ENCODE data around the gene MAST3.
"Not testable (repeated sequence)": the region's sequence is repeated elsewhere in the genome, so short reads cannot be mapped to it uniquely, and the experiment has no call there.

Gene MAST3

DNA sequence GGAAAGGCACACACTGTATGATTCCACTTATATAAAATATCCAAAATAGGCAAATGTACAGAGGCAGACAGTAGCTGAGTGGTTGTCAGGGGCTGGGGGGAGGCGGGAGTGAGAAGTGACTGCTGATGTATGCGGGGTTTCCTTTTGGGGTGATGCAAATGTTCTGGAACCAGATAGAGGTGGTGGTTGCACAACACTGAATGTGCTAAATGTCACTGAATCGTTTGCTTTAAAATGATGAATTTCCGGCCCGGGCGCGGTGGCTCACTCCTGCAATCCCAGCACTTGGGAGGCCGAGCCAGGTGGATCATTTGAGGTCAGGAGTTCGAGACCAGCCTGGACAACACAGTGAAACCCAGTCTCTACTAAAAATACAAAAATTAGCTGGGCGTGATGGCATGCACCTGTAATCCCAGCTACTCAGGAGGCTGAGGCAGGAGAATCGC, 8.5 kb upstream of the MAST3 start:
- not testable (repeated sequence) for DNase-seq

- no peak for DNase-seq
These were observed 7.9 kb upstream of the MAST3 start for GRCh38 chr19:18089726-18090125.

DNA sequence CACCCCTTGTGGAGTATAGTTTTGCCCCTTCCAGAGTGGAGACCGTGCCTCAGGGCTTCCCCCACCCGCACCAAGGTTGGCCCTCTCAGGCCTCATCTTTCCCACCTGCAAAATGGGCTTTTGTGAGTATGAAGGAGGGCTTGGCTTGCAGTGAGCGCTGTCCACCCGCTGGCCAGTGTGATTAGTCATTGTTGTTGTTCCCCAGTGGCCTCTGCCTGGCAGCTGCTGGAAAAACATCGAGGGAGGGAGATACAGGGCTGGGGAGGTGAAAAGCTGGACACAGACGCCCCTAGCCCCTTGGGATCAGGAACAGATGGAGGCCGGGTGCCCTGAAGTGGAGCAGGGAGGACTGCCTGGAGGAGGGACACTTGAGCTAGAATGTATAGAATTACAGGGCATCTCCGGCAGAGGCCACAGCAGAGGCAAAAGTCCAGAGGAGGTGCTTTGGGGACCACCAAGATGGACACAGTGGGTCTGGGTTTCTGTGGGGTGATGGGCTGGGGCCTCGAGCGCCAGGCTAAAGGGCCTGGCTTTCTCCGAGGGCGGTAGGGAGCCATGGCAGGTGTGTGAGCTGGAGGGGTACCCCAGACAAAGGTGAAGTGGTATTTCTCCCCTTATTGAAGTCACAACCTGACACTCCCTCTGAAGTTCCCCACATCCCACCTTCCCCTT, 6.9 kb upstream of the MAST3 start:
- no peak for DNase-seq

DNA sequence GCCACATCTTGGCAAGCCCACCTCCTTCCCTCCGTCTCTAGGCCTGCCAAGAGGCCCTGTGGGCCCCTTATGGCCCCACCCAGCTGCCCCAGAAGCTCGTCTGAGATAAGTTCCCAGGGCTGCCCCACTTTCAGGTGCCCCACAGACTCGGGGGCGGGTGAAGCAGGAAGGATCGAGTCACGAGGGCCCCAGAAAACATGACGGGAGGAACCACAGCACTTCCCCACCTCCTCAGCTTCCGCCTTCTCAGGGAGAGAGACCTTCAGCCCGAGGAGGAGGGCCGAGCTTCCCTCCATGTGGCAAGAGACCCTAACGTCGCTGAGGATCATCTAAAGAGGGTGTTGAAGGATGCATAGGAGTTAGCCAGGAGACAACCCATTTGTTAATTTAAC, 6.4 kb upstream of the MAST3 start:
- peak; percentile 86 for DNase-seq

DNA sequence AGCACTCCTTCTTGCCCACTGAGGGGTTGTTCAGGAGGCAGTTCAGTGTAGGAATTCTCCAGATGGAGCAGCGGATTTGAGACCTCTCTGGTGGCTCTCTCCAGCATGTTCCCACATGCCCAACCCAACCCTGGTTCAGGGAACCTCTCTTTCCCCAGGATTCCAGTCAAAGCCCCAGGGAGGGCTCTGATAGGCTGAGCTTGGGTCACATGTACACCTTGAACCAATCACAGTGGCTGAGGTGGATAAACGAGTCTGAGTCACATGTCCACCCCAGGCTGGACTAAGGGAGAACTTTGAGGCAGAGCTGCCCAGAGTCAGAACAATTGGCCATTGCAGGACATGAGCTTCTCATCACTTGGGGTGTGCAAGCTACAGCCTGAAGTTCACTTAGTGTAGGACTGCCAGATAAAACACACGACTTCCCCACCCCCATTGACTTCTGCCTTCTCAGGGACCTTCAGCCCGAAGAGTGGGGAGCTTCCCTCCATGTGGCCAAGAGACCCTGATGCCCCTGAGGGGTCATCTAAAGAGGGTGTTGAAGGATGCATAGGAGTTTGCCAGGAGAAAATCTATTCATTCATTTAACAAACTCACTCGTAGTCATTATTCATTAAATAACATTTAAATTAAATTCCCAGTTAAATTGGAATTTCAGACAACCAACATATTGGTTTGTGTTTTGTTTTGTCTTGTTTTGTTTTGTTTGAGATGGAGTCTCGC, 4.0 kb upstream of the MAST3 start:
- DNase-seq, result no peak

DNA sequence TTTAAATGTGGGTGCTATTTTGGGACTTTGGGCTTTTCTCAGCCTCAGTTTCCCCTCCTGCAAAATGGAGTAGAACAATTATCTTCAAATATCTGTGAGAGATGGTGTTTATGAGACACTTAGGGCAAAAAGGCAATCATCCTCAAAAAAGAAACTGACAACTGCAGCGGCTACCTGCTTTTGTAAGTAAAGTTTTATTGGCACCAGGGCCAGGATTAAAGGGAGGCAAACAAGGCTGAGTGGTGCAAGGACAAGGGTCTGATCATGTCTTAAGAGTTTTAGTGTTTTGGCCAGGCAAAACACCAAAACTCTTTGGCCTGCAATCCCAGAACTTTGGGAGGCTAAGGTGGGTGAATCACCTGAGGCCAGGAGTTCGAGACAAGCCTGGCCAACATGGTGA, 1.3 kb upstream of the MAST3 start:
- no peak for DNase-seq

DNA sequence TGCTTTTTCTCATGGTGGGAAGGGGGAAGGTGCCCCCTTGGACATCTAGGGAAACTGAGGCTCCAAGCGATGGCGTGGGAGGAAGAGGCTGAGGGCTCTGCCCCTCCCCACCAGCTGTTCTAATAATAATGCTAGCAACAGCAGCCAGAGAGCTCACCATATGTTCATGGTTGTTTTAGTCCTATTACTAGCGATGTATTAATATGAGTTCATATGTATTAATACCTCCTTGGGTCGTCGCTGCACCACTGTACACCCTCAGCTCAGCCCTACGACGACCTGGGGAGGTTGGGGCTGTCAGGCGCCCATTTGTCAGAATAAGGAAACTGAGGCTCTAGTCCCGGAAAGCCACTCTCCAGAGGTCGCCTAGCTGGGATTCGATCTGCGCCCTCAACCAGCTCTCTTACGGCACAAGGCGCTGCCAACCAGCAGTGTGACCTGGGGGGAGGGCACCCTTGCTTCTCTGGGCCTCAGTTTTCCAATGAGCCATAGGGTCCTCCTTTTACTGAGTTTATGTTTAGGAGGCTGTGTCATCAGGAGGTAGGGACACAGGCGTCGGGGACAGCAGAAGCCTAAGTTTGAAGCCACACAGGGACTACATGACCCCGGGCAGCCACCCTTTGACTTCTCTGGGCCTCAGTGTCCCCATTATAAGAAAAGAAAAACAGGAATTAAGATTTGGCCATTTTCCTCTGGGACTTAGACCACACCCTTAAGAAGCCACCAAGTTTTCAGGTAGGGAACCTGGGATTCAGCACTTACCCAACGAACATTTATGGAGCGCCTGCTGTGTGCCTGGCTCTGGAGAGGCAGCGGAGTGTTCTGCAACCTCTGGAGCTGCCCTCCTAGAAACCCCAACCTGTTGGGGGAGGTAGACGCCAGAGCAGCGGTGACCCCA, 664 bp downstream of the MAST3 start:
- no peak for DNase-seq

DNA sequence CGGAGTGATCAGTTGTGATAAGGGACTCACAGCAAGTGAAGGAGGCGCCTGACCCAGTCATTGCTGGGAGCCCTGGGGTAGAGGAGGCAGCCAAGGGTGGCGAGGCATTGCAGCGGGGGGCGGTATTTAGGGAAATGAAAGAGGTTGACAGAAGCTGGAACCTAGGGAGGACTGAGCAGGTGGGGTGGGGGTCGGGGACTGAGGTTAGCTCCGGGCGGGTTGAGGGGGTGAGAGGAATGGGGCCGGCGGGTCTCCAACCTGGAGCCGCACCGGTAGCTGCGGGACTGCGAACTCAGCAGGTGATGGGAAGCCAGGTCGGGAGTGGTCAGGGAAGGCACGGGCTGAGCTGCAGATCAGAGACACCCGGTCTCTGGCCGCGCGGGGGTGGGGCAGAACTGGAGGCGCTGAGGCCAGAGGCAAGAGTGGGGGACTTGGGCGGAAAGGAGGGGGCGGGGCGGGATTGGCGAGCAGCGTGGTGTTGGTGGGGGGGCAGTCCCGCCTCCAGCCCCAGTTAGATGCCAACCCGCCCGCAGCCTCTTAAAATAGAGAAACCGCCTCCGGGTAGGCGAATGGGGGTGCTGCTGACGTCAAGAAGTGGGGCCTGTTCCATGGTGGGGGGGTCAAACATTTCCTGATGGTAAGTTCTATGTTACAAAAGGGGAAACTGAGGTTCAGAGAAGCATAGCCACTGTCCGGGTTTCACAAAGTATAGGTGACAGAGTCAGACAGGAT, 1.5 kb downstream of the MAST3 start:
- DNase-seq, result no peak

GRCh38 chr19:18099623-18099995, 2.0 kb downstream of the MAST3 start:
- no peak for DNase-seq

DNA sequence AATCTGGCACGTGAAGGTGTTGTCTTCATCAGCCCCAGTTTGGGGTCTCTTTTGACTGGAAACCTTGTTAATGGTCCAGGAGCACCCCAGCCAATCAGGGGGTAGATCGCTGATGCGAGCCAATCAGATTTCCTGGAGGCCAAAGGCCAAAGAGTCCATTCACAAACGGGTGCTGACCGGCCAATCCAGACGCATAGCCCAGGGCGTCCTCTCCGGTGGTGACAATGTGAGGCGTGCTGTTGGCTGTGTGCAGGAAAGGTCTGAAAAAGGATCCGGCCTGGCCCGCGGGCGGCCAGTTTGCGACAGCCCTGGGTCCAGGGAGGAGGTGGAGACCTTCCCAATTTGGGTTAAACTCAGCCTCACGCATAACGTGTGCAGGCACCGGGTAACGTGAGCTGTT, 3.1 kb downstream of the MAST3 start:
- no peak for DNase-seq

- DNase-seq, result no peak
These were observed 3.7 kb downstream of the MAST3 start for GRCh38 chr19:18101268-18101667.

- no peak for DNase-seq
These were observed 5.5 kb downstream of the MAST3 start for GRCh38 chr19:18102916-18103542.

DNA sequence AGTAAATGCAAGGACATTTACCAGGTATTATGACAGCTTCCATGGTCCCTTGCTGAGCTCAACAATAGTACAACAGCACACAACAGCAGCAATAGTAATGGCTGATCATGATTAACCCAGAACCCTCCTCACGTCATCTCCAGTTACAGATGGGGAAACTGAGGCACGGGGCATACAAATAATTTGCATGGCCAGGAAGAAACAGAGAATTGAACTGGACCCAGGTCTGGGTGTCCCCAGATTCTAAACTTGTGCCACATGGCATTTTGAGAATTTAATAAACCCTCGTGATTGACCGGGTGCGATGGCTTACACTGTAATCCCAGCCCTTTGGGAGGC, 7.2 kb downstream of the MAST3 start:
- DNase-seq, result no peak

DNA sequence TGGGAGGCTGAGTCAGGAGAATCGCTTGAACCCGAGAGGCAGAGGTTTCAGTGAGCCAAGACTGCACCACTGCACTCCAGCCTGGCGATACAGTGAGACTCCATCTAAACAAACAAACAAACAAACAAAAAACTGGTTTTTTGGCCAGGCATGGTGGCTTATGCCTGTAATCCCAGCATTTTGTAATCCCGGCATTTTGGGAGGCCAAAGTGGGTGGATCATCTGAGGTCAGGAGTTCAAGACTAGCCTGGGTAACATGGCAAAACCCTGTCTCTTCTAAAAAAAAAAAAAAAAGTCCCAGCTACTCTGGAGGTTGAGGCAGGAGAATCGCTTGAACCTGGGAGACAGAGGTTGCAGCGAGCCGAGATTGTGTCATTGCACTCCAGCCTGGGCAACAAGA, 7.7 kb downstream of the MAST3 start:
- DNase-seq, result not testable (repeated sequence)

- no peak for DNase-seq
These were observed 9.7 kb downstream of the MAST3 start for GRCh38 chr19:18107235-18107634.

DNA sequence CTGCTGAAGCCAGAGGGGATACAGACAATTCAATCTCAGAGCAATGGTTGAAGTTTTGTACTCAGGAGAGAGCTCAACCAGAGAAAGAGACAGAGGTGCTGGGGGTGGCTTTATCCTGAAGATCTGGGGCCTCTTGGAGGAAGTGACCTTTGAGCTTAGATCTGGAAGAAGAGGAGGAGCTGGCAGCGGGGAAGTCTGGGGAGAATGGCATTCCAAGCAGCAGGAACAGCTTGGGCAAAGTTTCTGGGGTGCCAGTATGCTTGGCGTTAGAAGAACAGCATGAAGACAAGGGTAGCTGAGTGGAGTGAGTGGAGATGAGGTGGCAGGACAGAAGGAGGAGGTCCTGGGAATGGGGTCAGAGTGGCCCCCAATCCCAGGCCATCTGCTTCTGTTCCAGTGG, 11.3 kb downstream of the MAST3 start:
- DNase-seq, result no peak

- DNase-seq, result no peak
These were observed 11.8 kb downstream of the MAST3 start for GRCh38 chr19:18109341-18109732.

GRCh38 chr19:18109733-18110608, 12.4 kb downstream of the MAST3 start:
- no peak for DNase-seq

DNA sequence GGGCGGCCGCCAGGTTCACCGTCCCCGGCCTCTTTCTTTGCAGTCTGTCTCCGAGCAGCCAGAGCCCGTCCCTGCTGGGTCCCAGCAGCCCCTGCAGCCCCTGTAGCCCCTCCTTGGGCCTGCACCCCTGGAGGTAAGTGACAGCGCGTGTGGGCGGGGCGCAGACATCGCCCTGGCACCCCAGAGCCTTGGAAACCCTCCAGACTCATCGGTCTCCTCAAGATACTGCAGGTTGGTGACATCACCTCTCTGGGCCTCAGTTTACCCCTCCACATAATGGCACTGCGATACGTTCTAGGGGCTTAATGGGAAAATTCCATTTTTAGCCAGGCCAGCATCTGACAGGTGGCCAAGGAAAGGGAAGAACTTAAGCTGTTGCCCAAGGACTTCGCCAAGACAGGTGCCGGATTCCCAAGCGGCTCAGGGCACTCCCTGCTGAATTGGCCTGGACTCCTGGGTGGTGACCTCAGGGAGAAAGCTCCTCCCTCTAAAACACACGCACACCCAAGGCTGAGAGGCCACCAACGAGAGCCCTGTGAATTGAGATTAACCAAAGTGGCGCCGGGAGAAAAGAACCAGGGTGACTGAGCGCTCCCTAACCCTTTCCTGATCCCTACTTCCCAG, 13.1 kb downstream of the MAST3 start:
- DNase-seq, result no peak

GRCh38 chr19:18112989-18113478, 15.5 kb downstream of the MAST3 start:
- peak; percentile 65 for DNase-seq

- no peak for DNase-seq
These were observed 16.2 kb downstream of the MAST3 start for GRCh38 chr19:18113827-18114226.

All from GDM1 (cell line).